Measurements from ENCODE around the gene SDS. TPM values are rescaled to one million over a fixed set of nuclear protein-coding genes. Genes with fewer than 3 reads are reported as not detected.

SDS gene
- total RNA-seq, 1 experiment from 2014 or later, result not detected

GRCh38 chr12:113351089-113351488, 52.6 kb downstream of the SDS start:
- no peak for DNase-seq (ENCODE audit: unreplicated experiment)
- Mint-ChIP-seq H3K9me3 (ENCODE audit: unreplicated experiment) (no peaks in the 10 kb centered on the region), H3K36me3 (ENCODE audit: insufficient read depth, unreplicated experiment) (no peaks in the 10 kb centered on the region), H3K4me3 (ENCODE audit: unreplicated experiment) (no peak overlapping the region), H3K27me3 (ENCODE audit: insufficient read depth, unreplicated experiment) (peaks cover 11% of the 10 kb centered on the region), H3K4me1 (ENCODE audit: insufficient read depth, unreplicated experiment) (no peaks in the 10 kb centered on the region), H3K27ac (ENCODE audit: low read depth, unreplicated experiment) (no peak overlapping the region)
- TF ChIP-seq CTCF (IDR thresholded peaks at IDR 0.05; ENCODE audit: unreplicated experiment), result no peak
- POLR2A ChIA-PET, result no interaction called here
- CTCF ChIA-PET, result interaction anchor here (1.0 kb wide), 1 partner anchor 74 kb away, joined by 3 read pairs; no protein-coding TSS in a partner anchor
- no TSS peak for BruUV-seq (replicated peaks)
- intact Hi-C loops (cut with micrococcal nuclease), result no loop called here

GRCh38 chr12:113348849-113349536, 54.7 kb downstream of the SDS start:
- no peak for DNase-seq (ENCODE audit: unreplicated experiment)
- no TSS peak for BruUV-seq (replicated peaks)
- Mint-ChIP-seq H3K27ac (ENCODE audit: low read depth, unreplicated experiment) (no peak overlapping the region), H3K27me3 (ENCODE audit: insufficient read depth, unreplicated experiment) (peaks cover 11% of the 10 kb centered on the region), H3K36me3 (ENCODE audit: insufficient read depth, unreplicated experiment) (no peaks in the 10 kb centered on the region), H3K4me3 (ENCODE audit: unreplicated experiment) (no peak overlapping the region), H3K4me1 (ENCODE audit: insufficient read depth, unreplicated experiment) (no peaks in the 10 kb centered on the region), H3K9me3 (ENCODE audit: unreplicated experiment) (no peaks in the 10 kb centered on the region)
- POLR2A ChIA-PET, result interaction anchor here (0.6 kb wide), 1 partner anchor 12 kb away, joined by 7 read pairs; no protein-coding TSS in a partner anchor
- no peak for TF ChIP-seq CTCF (IDR thresholded peaks at IDR 0.05; ENCODE audit: unreplicated experiment)
- CTCF ChIA-PET, result interaction anchor here (1.0 kb wide), 1 partner anchor 9 kb away, joined by 4 read pairs; no protein-coding TSS in a partner anchor
- intact Hi-C loops (cut with micrococcal nuclease), result no loop called here

GRCh38 chr12:113347892-113348291, 55.8 kb downstream of the SDS start:
- POLR2A ChIA-PET, result no interaction called here
- CTCF ChIA-PET, result no interaction called here
- H3K27ac Mint-ChIP-seq (ENCODE audit: low read depth, unreplicated experiment), result no peak overlapping the region
- intact Hi-C loops (cut with micrococcal nuclease), result no loop called here
- peaks cover 10% of the 10 kb centered on the region for H3K27me3 Mint-ChIP-seq (ENCODE audit: insufficient read depth, unreplicated experiment)
- no peaks in the 10 kb centered on the region for H3K9me3 Mint-ChIP-seq (ENCODE audit: unreplicated experiment)
- H3K36me3 Mint-ChIP-seq (ENCODE audit: insufficient read depth, unreplicated experiment), result no peaks in the 10 kb centered on the region
- no peak overlapping the region for H3K4me3 Mint-ChIP-seq (ENCODE audit: unreplicated experiment)
- no peak for DNase-seq (ENCODE audit: unreplicated experiment)
- no TSS peak for BruUV-seq (replicated peaks)
- H3K4me1 Mint-ChIP-seq (ENCODE audit: insufficient read depth, unreplicated experiment), result no peaks in the 10 kb centered on the region
- TF ChIP-seq CTCF (IDR thresholded peaks at IDR 0.05; ENCODE audit: unreplicated experiment), result no peak

GRCh38 chr12:113347107-113347506, 56.6 kb downstream of the SDS start:
- TF ChIP-seq CTCF (IDR thresholded peaks at IDR 0.05; ENCODE audit: unreplicated experiment), result no peak
- Mint-ChIP-seq H3K36me3 (ENCODE audit: insufficient read depth, unreplicated experiment) (no peaks in the 10 kb centered on the region), H3K27ac (ENCODE audit: low read depth, unreplicated experiment) (no peak overlapping the region), H3K27me3 (ENCODE audit: insufficient read depth, unreplicated experiment) (peaks cover 2% of the 10 kb centered on the region), H3K9me3 (ENCODE audit: unreplicated experiment) (no peaks in the 10 kb centered on the region), H3K4me3 (ENCODE audit: unreplicated experiment) (no peak overlapping the region), H3K4me1 (ENCODE audit: insufficient read depth, unreplicated experiment) (no peaks in the 10 kb centered on the region)
- ChIA-PET CTCF (interaction anchor here (0.5 to 1.3 kb wide), 3 partner anchors 9 to 130 kb away, joined by 3 to 5 read pairs (median 3); no protein-coding TSS in a partner anchor), POLR2A (no interaction called here)
- no peak for DNase-seq (ENCODE audit: unreplicated experiment)
- intact Hi-C loops (cut with micrococcal nuclease), result no loop called here
- BruUV-seq (replicated peaks), result no TSS peak

All from MCF 10A (cell line).